Measurements from ENCODE around the gene DLL1.

- TF ChIP-seq HIVEP1 (CRISPR knock-in tag; IDR thresholded peaks at IDR 0.05) (no peak), ZBED1 (IDR thresholded peaks at IDR 0.05) (no peak), CTCF (IDR thresholded peaks at IDR 0.05 in 2 of 3, conservative IDR thresholded peaks at IDR 0.05 in 1 of 3; ENCODE audit: insufficient read depth in 2 of 3, low read depth in 1 of 3, low read length in 3 of 3) (no peak), LEF1 (IDR thresholded peaks at IDR 0.05) (no peak), ZNF778 (CRISPR knock-in tag; IDR thresholded peaks at IDR 0.05) (no peak), ZNF76 (CRISPR knock-in tag; IDR thresholded peaks at IDR 0.05; ENCODE audit: borderline replicate concordance) (no peak)
These were observed 7.4 kb downstream of the DLL1 start for GRCh38 chr6:170283212-170284081.
